GM23338 (cell line): ENCODE data around the gene PCCB. TPM values are rescaled to one million over a fixed set of nuclear protein-coding genes. Genes with fewer than 3 reads are reported as not detected.

ENCODE experiments used
- ATAC-seq: fragments of 200-7000 bp; cut with Tn5 transposase; 3 replicates; pipeline ENCODE4 v1.9.1; 2020
- DNase-seq: peaks from one replicate; pipeline ENCODE4 v3.0.0-alpha.2; 2015; ENCODE audit warnings: low spot score
- H2AFZ ChIP-seq: fragments of 200-600 bp; sonication (generic); 2 replicates; pipeline ENCODE4 v1.8.0; 2016; ENCODE audit warnings: antibody characterized with exemption, mild to moderate bottlenecking, moderate library complexity
- H3F3A ChIP-seq: fragments of 200-600 bp; sonication (generic); replicated peaks from 2 replicates; pipeline ENCODE4 v1.8.0; 2017; ENCODE audit warnings: antibody characterized with exemption, mixed run types, low read depth
- H3K27ac ChIP-seq: fragments of 200-600 bp; sonication (generic); 2 replicates; pipeline ENCODE4 v1.6.1; 2016; ENCODE audit warnings: low read depth
- H3K27me3 ChIP-seq: fragments of 200-600 bp; sonication (generic); 2 replicates; pipeline ENCODE4 v1.8.0; 2016; ENCODE audit warnings: mild to moderate bottlenecking, mixed run types, moderate library complexity; ENCODE audit not compliant: insufficient read depth
- H3K36me3 ChIP-seq: fragments of 200-600 bp; sonication (generic); 2 replicates; pipeline ENCODE4 v1.8.0; 2016; ENCODE audit warnings: mild to moderate bottlenecking; ENCODE audit not compliant: insufficient read depth
- H3K4me1 ChIP-seq: fragments of 200-600 bp; sonication (generic); 2 replicates; pipeline ENCODE4 v1.8.0; 2016; ENCODE audit warnings: mild to moderate bottlenecking, moderate library complexity; ENCODE audit not compliant: insufficient read depth
- H3K4me2 ChIP-seq: fragments of 200-600 bp; sonication (generic); 2 replicates; pipeline ENCODE4 v1.7.1; 2017; ENCODE audit warnings: mixed run types
- H3K4me3 ChIP-seq: fragments of 200-600 bp; sonication (generic); 2 replicates; pipeline ENCODE4 v1.6.1; 2016; ENCODE audit warnings: mixed run types
- H3K79me2 ChIP-seq: fragments of 200-600 bp; sonication (generic); replicated peaks from 2 replicates; pipeline ENCODE4 v1.8.0; 2017; ENCODE audit warnings: mild to moderate bottlenecking; ENCODE audit not compliant: insufficient read depth
- H3K9me2 ChIP-seq: fragments of 200-600 bp; sonication (generic); 2 replicates; pipeline ENCODE4 v1.8.0; 2017; ENCODE audit not compliant: insufficient read depth
- H4K20me1 ChIP-seq: fragments of 200-600 bp; sonication (generic); replicated peaks from 2 replicates; pipeline ENCODE4 v1.8.0; 2017; ENCODE audit warnings: mild to moderate bottlenecking; ENCODE audit not compliant: insufficient read depth
- H3K27ac Mint-ChIP-seq: 2 replicates; pipeline ENCODE4 v1.8.0; 2020; ENCODE audit warnings: inconsistent platforms, mild to moderate bottlenecking, moderate library complexity, mixed read lengths
- H3K27me3 Mint-ChIP-seq: 3 replicates; pipeline ENCODE4 v1.8.0; 2022; ENCODE audit warnings: low read depth, mild to moderate bottlenecking, moderate library complexity, mixed read lengths, inconsistent platforms; ENCODE audit not compliant: insufficient read depth, poor library complexity
- H3K36me3 Mint-ChIP-seq: 3 replicates; pipeline ENCODE4 v1.8.0; 2021; ENCODE audit warnings: low read depth, mild to moderate bottlenecking, inconsistent platforms, moderate library complexity, mixed read lengths
- H3K4me1 Mint-ChIP-seq: 3 replicates; pipeline ENCODE4 v1.8.0; 2020; ENCODE audit warnings: mild to moderate bottlenecking, inconsistent platforms, mixed read lengths
- H3K4me3 Mint-ChIP-seq: 3 replicates; pipeline ENCODE4 v1.8.0; 2021; ENCODE audit warnings: moderate library complexity, mild to moderate bottlenecking, inconsistent platforms, mixed read lengths
- H3K9me3 Mint-ChIP-seq: 3 replicates; pipeline ENCODE4 v1.8.0; 2020; ENCODE audit warnings: moderate library complexity, mild to moderate bottlenecking, inconsistent platforms, mixed read lengths
- CTCF ChIP-seq, 2 experiments: fragments of 200-600 bp in 1 of 2; sonication (generic) in 1 of 2; conservative IDR thresholded peaks; 2 replicates each; pipeline versions ENCODE4 v1.5.1 to v1.6.1; 2016 to 2017; ENCODE audit warnings: antibody characterized with exemption in 2 of 2, low read depth in 2 of 2, mild to moderate bottlenecking in 2 of 2, moderate library complexity in 1 of 2
- EZH2 ChIP-seq: fragments of 200-600 bp; sonication (generic); IDR thresholded peaks from one replicate; pipeline ENCODE4 v1.8.0; 2017; ENCODE audit warnings: antibody characterized with exemption, mild to moderate bottlenecking, low read depth; ENCODE audit not compliant: unreplicated experiment
- EZH2phosphoT487 ChIP-seq: fragments of 200-600 bp; sonication (generic); IDR thresholded peaks from one replicate; pipeline ENCODE4 v1.8.1; 2018; ENCODE audit warnings: antibody characterized with exemption; ENCODE audit not compliant: unreplicated experiment
- JUNB ChIP-seq: IDR thresholded peaks from one replicate; pipeline ENCODE4 v1.6.1; 2016; ENCODE audit warnings: antibody characterized with exemption; ENCODE audit not compliant: unreplicated experiment
- NANOG ChIP-seq: IDR thresholded peaks from 2 replicates; pipeline ENCODE4 v1.6.1; 2016; ENCODE audit warnings: antibody characterized with exemption, borderline replicate concordance
- REST ChIP-seq: IDR thresholded peaks from one replicate; pipeline ENCODE4 v1.6.1; 2018; ENCODE audit warnings: antibody characterized with exemption; ENCODE audit not compliant: unreplicated experiment
- ZNF114 ChIP-seq: fragments of 250-450 bp; sonication (Bioruptor Pico); IDR thresholded peaks from 2 replicates; pipeline ENCODE4 v1.5.0; 2020; ENCODE audit warnings: mild to moderate bottlenecking, moderate library complexity
- ZNF331 ChIP-seq: fragments of 250-450 bp; sonication (Bioruptor Pico); IDR thresholded peaks from 2 replicates; pipeline ENCODE4 v1.5.0; 2020; ENCODE audit warnings: low read depth, mild to moderate bottlenecking, moderate library complexity
- ZNF462 ChIP-seq: fragments of 250-450 bp; sonication (Bioruptor Pico); IDR thresholded peaks from 2 replicates; pipeline ENCODE4 v1.5.0; 2020; ENCODE audit warnings: mild to moderate bottlenecking, moderate library complexity
- polyA plus RNA-seq: library from polyadenylated mRNA; unstranded; fragments of >200 nt; fragmentation: Nextera tagmentation; extraction: Ambion mirVana; gene quantifications from 2 replicates; pipeline ENCODE4 v1.2.1, GENCODE V29; 2016
- total RNA-seq: library from RNA; depleted of rRNA; stranded (reverse); fragments of >200 nt; shearing (Covaris generic); gene quantifications from 2 replicates; pipeline ENCODE4 v1.2.3, GENCODE V29; 2014

The PCCB gene
- total and polyA plus RNA-seq, 2 experiments from 2014 or later = 42.7 to 76.8 TPM

GRCh38 chr3:136267235-136267634, 17.1 kb downstream of the PCCB start:
- Histone ChIP-seq H3K4me3 (no peak overlapping the region), H3K4me2 (no peak overlapping the region), H3K36me3 (0 out of 2 replicates have a peak, but pooled peaks cover 2% of the 10 kb centered on the region), H3F3A (no peaks in the 10 kb centered on the region), H4K20me1 (peaks cover 6% of the 10 kb centered on the region; the same call in 1 of the 2 replicates), H2AFZ (no peak overlapping the region), H3K4me1 (peaks cover 4% of the 10 kb centered on the region; the same call in 1 of the 2 replicates), H3K79me2 (peaks cover 25% of the 10 kb centered on the region), H3K9me2 (no peaks in the 10 kb centered on the region), H3K27ac (no peak overlapping the region), H3K27me3 (no peaks in the 10 kb centered on the region)
- peaks cover 50% of the 10 kb centered on the region for H3K36me3 Mint-ChIP-seq
- H3K27ac Mint-ChIP-seq = no peak overlapping the region
- H3K4me3 Mint-ChIP-seq = no peak overlapping the region
- no peaks in the 10 kb centered on the region for H3K27me3 Mint-ChIP-seq
- no peaks in the 10 kb centered on the region for H3K9me3 Mint-ChIP-seq
- ATAC-seq = no peak
- H3K4me1 Mint-ChIP-seq = no peaks in the 10 kb centered on the region
- no peak for DNase-seq
- TF ChIP-seq JUNB = no peak
- no peak for TF ChIP-seq NANOG
- TF ChIP-seq EZH2 = no peak

GRCh38 chr3:136270179-136270578, 20.0 kb downstream of the PCCB start:
- Histone ChIP-seq H3K4me2 (no peak overlapping the region), H3K36me3 (no peaks in the 10 kb centered on the region), H3K79me2 (peaks cover 52% of the 10 kb centered on the region), H4K20me1 (peaks cover 6% of the 10 kb centered on the region; the same call in 1 of the 2 replicates), H3F3A (no peaks in the 10 kb centered on the region), H3K27me3 (no peaks in the 10 kb centered on the region), H3K4me1 (peaks cover 4% of the 10 kb centered on the region; the same call in 1 of the 2 replicates), H3K9me2 (no peaks in the 10 kb centered on the region), H3K4me3 (no peak overlapping the region), H2AFZ (no peak overlapping the region), H3K27ac (no peak overlapping the region)
- no peak for ATAC-seq
- no peak for DNase-seq
- H3K27ac Mint-ChIP-seq = no peak overlapping the region
- H3K4me1 Mint-ChIP-seq = peaks cover 5% of the 10 kb centered on the region; the same call in 2 of the 3 replicates
- peaks cover 28% of the 10 kb centered on the region for H3K36me3 Mint-ChIP-seq
- no peaks in the 10 kb centered on the region for H3K9me3 Mint-ChIP-seq
- H3K27me3 Mint-ChIP-seq = no peaks in the 10 kb centered on the region
- TF ChIP-seq ZNF462 (CRISPR knock-in tag) (no peak), ZNF331 (CRISPR knock-in tag) (no peak), EZH2phosphoT487 (no peak), ZNF114 (CRISPR knock-in tag) (no peak), CTCF (conservative IDR thresholded peaks at IDR 0.05; ENCODE audit: low read depth in 2 of 2) (no peak), REST (no peak), NANOG (no peak)
- no peak overlapping the region for H3K4me3 Mint-ChIP-seq
